Motor neuron (in vitro differentiated cells): ENCODE results near the gene BAHCC1. TPM values are rescaled to one million over a fixed set of nuclear protein-coding genes. Genes with fewer than 3 reads are reported as not detected.

ENCODE experiments used
- ATAC-seq, 8 experiments: fragments of 200-7000 bp; cut with Tn5 transposase; replicated peaks in 6 of 8; 2 replicates each; pipeline ENCODE4 v1.8.0; 2021; ENCODE audit warnings: mild to moderate bottlenecking in 8 of 8, moderate library complexity in 8 of 8
- H3K27ac ChIP-seq, 2 donors: fragments of 250-450 bp; sonication (Bioruptor Pico); 2 replicates each; pipeline ENCODE4 v1.9.0; 2021; ENCODE audit warnings: antibody characterized with exemption in 2 of 2, mild to moderate bottlenecking in 2 of 2, moderate library complexity in 1 of 2
- H3K4me1 ChIP-seq, 2 donors: fragments of 250-450 bp; sonication (Bioruptor Pico); replicated peaks in 1 of 2; 2 replicates each; pipeline ENCODE4 v1.6.1; 2021; ENCODE audit warnings: antibody characterized with exemption in 2 of 2, mild to moderate bottlenecking in 2 of 2, moderate library complexity in 1 of 2
- H3K4me3 ChIP-seq, 5 donors: fragments of 250-450 bp; sonication (Bioruptor Pico); 2 replicates each; pipeline ENCODE4 v1.9.0; 2021; ENCODE audit warnings: antibody characterized with exemption in 5 of 5, mild to moderate bottlenecking in 5 of 5, moderate library complexity in 4 of 5
- WGBS, 10 experiments: fragments of 450-650 bp; shearing (Covaris generic); methylation state at CpG; one replicate each; pipeline ENCODE4 v1.0.0; 2022; 5-methylcytosine and 5-hydroxymethylcytosine counted together
- in situ Hi-C, 9 experiments: fragments of 400-800 bp; cut with MboI; loops; one replicate each; pipeline ENCODE4 v1.15.0; 2021; ENCODE audit warnings: low sequenced_read_pairs in 9 of 9, low pct_unique_long_range_greater_than_20kb in 2 of 9; ENCODE audit not compliant: unreplicated experiment in 9 of 9
- total RNA-seq, 8 experiments: library from RNA; unstranded; fragments of 300-600 nt; gene quantifications; 2 replicates each; pipeline versions ENCODE4 v1.2.3 to v1.2.4, GENCODE V29; 2022

Gene BAHCC1
- total RNA-seq, 8 experiments from 2014 or later = 1.9 to 19.5 (median 10.4) TPM

GRCh38 chr17:81405411-81405872, 10.2 kb downstream of the BAHCC1 start:
- peak in 3 of 8 experiments; percentile 33 to 55 (median 43) for ATAC-seq
- in situ Hi-C loops = no loop called here
- peak overlapping the region in 1 of 2 donors; percentile 72 for H3K27ac ChIP-seq
- H3K4me1 ChIP-seq = peaks cover 89 to 91% of the 10 kb centered on the region in 2 donors
- 20 to 60% (median 30%) methylated on average over 1 to 5 of the region's 7 CpGs; no CpG with 5 or more reads in 5 of the 10 experiments for WGBS, 10 experiments
- no peak overlapping the region for H3K4me3 ChIP-seq

- peak in 6 of 8 experiments; percentile 16 to 81 (median 44) for ATAC-seq
- 40 to 90% (median 52%) methylated on average over 1 to 9 of the region's 42 CpGs; no CpG with 5 or more reads in 5 of the 10 experiments for WGBS, 10 experiments
- H3K27ac ChIP-seq = peak overlapping the region; percentile 1 to 72
- peaks cover 86 to 95% of the 10 kb centered on the region in 2 donors for H3K4me1 ChIP-seq
- no peak overlapping the region for H3K4me3 ChIP-seq
- in situ Hi-C loops = no loop called here
These were observed 11.1 kb downstream of the BAHCC1 start for GRCh38 chr17:81406117-81406953.

- in situ Hi-C loops = no loop called here
- H3K27ac ChIP-seq = no peak overlapping the region
- no CpG with 5 or more reads among the region's 14 CpGs for WGBS, 10 experiments
- H3K4me3 ChIP-seq = no peak overlapping the region
- no peak for ATAC-seq
- peaks cover 82 to 93% of the 10 kb centered on the region in 2 donors for H3K4me1 ChIP-seq
These were observed 12.8 kb downstream of the BAHCC1 start for GRCh38 chr17:81408049-81408448.

- 80% methylated on average over 2 to 6 of the region's 27 CpGs; no CpG with 5 or more reads in 8 of the 10 experiments for whole genome bisulfite sequencing, 10 experiments
- Histone ChIP-seq H3K4me3 (no peak overlapping the region), H3K4me1 (peaks cover 69 to 81% of the 10 kb centered on the region in 2 donors), H3K27ac (peak overlapping the region in 1 of 2 donors; percentile 16)
- in situ Hi-C loops = no loop called here
- ATAC-seq = peak in 5 of 8 experiments; percentile 30 to 79 (median 49)
These were observed 14.1 kb downstream of the BAHCC1 start for GRCh38 chr17:81409190-81409935.

GRCh38 chr17:81410852-81411251, 15.6 kb downstream of the BAHCC1 start:
- no peak for ATAC-seq
- Histone ChIP-seq H3K27ac (no peak overlapping the region), H3K4me1 (peaks cover 54 to 66% of the 10 kb centered on the region in 2 donors), H3K4me3 (no peak overlapping the region)
- no CpG with 5 or more reads among the region's 16 CpGs for WGBS, 10 experiments
- in situ Hi-C loops = no loop called here

- in situ Hi-C loops = no loop called here
- Histone ChIP-seq H3K4me1 (peaks cover 49 to 62% of the 10 kb centered on the region in 2 donors), H3K27ac (no peak overlapping the region), H3K4me3 (no peak overlapping the region)
- WGBS, 10 experiments = no CpG with 5 or more reads among the region's 8 CpGs
- no peak for ATAC-seq
These were observed 16.0 kb downstream of the BAHCC1 start for GRCh38 chr17:81411305-81411704.

GRCh38 chr17:81412490-81413093, 17.3 kb downstream of the BAHCC1 start:
- Histone ChIP-seq H3K4me3 (no peak overlapping the region), H3K27ac (no peak overlapping the region), H3K4me1 (peaks cover 38 to 50% of the 10 kb centered on the region in 2 donors)
- in situ Hi-C loops = no loop called here
- 44 to 100% (median 62%) methylated on average over 1 to 6 of the region's 29 CpGs; no CpG with 5 or more reads in 7 of the 10 experiments for WGBS, 10 experiments
- ATAC-seq = peak in 7 of 8 experiments; percentile 11 to 50 (median 39)

GRCh38 chr17:81413497-81414135, 18.4 kb downstream of the BAHCC1 start:
- H3K27ac ChIP-seq = no peak overlapping the region
- WGBS, 10 experiments = 83 to 100% (median 90%) methylated on average over 2 to 3 of the region's 30 CpGs; no CpG with 5 or more reads in 6 of the 10 experiments
- H3K4me3 ChIP-seq = no peak overlapping the region
- no peak for ATAC-seq
- H3K4me1 ChIP-seq = peaks cover 33 to 51% of the 10 kb centered on the region in 2 donors
- in situ Hi-C loops = no loop called here

- peaks cover 32 to 50% of the 10 kb centered on the region in 2 donors for H3K4me1 ChIP-seq
- in situ Hi-C loops = no loop called here
- H3K27ac ChIP-seq = no peak overlapping the region
- 78 to 100% (median 87%) methylated on average over 1 to 7 of the region's 41 CpGs; no CpG with 5 or more reads in 7 of the 10 experiments for WGBS, 10 experiments
- no peak for ATAC-seq
- no peak overlapping the region for H3K4me3 ChIP-seq
These were observed 19.7 kb downstream of the BAHCC1 start for GRCh38 chr17:81414756-81415516.

GRCh38 chr17:81415681-81416080, 20.4 kb downstream of the BAHCC1 start:
- in situ Hi-C loops = no loop called here
- no peak for ATAC-seq
- WGBS, 10 experiments = 93 to 100% (median 97%) methylated on average over 2 to 5 of the region's 15 CpGs; no CpG with 5 or more reads in 7 of the 10 experiments
- Histone ChIP-seq H3K27ac (no peak overlapping the region), H3K4me1 (peaks cover 38 to 50% of the 10 kb centered on the region in 2 donors), H3K4me3 (no peak overlapping the region)

GRCh38 chr17:81416612-81417011, 21.4 kb downstream of the BAHCC1 start:
- Histone ChIP-seq H3K4me3 (no peak overlapping the region), H3K27ac (no peak overlapping the region), H3K4me1 (peaks cover 34 to 44% of the 10 kb centered on the region in 2 donors)
- in situ Hi-C loops = no loop called here
- no peak for ATAC-seq
- 65 to 100% methylated on average over 2 to 4 of the region's 10 CpGs; no CpG with 5 or more reads in 8 of the 10 experiments for WGBS, 10 experiments
